ENCODE data around the gene TCF4. TPM values are rescaled to one million over a fixed set of nuclear protein-coding genes. Genes with fewer than 3 reads are reported as not detected.

TCF4 gene
- total and polyA plus RNA-seq, 4 donors = 4.3 to 15.3 (median 11.5) TPM

- Histone ChIP-seq H3K4me3 (ENCODE audit: low read depth in 1 of 3, low read length in 3 of 3) (no peak overlapping the region), H3K4me1 (ENCODE audit: control insufficient read depth in 4 of 4, insufficient read depth in 4 of 4, low read length in 3 of 4) (no peaks in the 10 kb centered on the region), H3K9ac (ENCODE audit: low read depth in 1 of 2, low read length in 2 of 2) (no peak overlapping the region), H3K36me3 (ENCODE audit: control insufficient read depth in 4 of 4, insufficient read depth in 3 of 4, low read depth in 1 of 4, low read length in 3 of 4) (no peaks in the 10 kb centered on the region), H3K27ac (ENCODE audit: low read depth in 1 of 2, low read length in 2 of 2) (no peak overlapping the region), H3K9me3 (ENCODE audit: control insufficient read depth in 4 of 4, low read length in 3 of 4) (peaks cover 0 to 2% (median 0%) of the 10 kb centered on the region in 4 donors), H3K27me3 (ENCODE audit: control insufficient read depth in 4 of 4, insufficient read depth in 4 of 4, low read length in 3 of 4) (no peaks in the 10 kb centered on the region)
- TF ChIP-seq RAD21 (IDR thresholded peaks at IDR 0.05) (peak; percentile 43 to 58), CTCF (IDR thresholded peaks at IDR 0.05; ENCODE audit: low read depth, low read length, missing input control) (peak; percentile 24), ATF3 (IDR thresholded peaks at IDR 0.05) (no peak), REST (IDR thresholded peaks at IDR 0.05) (no peak)
- 46% methylated on average over 3 of the region's 3 CpGs for WGBS
- peak; percentile 48 for DNase-seq (ENCODE audit: low spot score)
These were observed 66.0 kb downstream of the TCF4 start for GRCh38 chr18:55522011-55522410.

GRCh38 chr18:55517055-55517454, 70.9 kb downstream of the TCF4 start:
- 92% methylated on average over 4 of the region's 4 CpGs for WGBS
- Histone ChIP-seq H3K27me3 (ENCODE audit: control insufficient read depth in 4 of 4, insufficient read depth in 4 of 4, low read length in 3 of 4) (no peaks in the 10 kb centered on the region), H3K4me3 (ENCODE audit: low read depth in 1 of 3, low read length in 3 of 3) (no peak overlapping the region), H3K4me1 (ENCODE audit: control insufficient read depth in 4 of 4, insufficient read depth in 4 of 4, low read length in 3 of 4) (no peaks in the 10 kb centered on the region), H3K9me3 (ENCODE audit: control insufficient read depth in 4 of 4, low read length in 3 of 4) (no peaks in the 10 kb centered on the region), H3K36me3 (ENCODE audit: control insufficient read depth in 4 of 4, insufficient read depth in 3 of 4, low read depth in 1 of 4, low read length in 3 of 4) (no peaks in the 10 kb centered on the region), H3K27ac (ENCODE audit: low read depth in 1 of 2, low read length in 2 of 2) (no peak overlapping the region), H3K9ac (ENCODE audit: low read depth in 1 of 2, low read length in 2 of 2) (no peak overlapping the region)
- no peak for TF ChIP-seq CTCF (IDR thresholded peaks at IDR 0.05; ENCODE audit: low read depth, low read length, missing input control)
- TF ChIP-seq FOXA1 (IDR thresholded peaks at IDR 0.05) = no peak
- no peak for TF ChIP-seq MAX (IDR thresholded peaks at IDR 0.05)
- TF ChIP-seq ATF3 (IDR thresholded peaks at IDR 0.05) = no peak
- no peak for TF ChIP-seq RXRA (IDR thresholded peaks at IDR 0.05)
- no peak for TF ChIP-seq NR2F2 (IDR thresholded peaks at IDR 0.05)
- no peak for TF ChIP-seq EGR1 (IDR thresholded peaks at IDR 0.05; ENCODE audit: low read depth in 2 of 2)
- TF ChIP-seq ZBTB33 (IDR thresholded peaks at IDR 0.05) = no peak
- no peak for TF ChIP-seq RAD21 (IDR thresholded peaks at IDR 0.05)
- no peak for DNase-seq (ENCODE audit: low spot score)
